A673 (cell line): Measurements from ENCODE around the gene EXOC6.

Source experiments
- CTCF ChIP-seq: fragments of 300-800, 200-600 bp; sonication (generic); conservative IDR thresholded peaks from 2 replicates; pipeline ENCODE4 v1.5.1; 2017; ENCODE audit warnings: low read depth, mild to moderate bottlenecking, antibody characterized with exemption, low read length, moderate library complexity, mixed read lengths
- EZH2 ChIP-seq: fragments of 200-600 bp; sonication (generic); IDR thresholded peaks from 2 replicates; pipeline ENCODE4 v1.6.1; 2017; ENCODE audit warnings: borderline replicate concordance, low read depth, mild to moderate bottlenecking, mixed read lengths, antibody characterized with exemption, low read length; ENCODE audit not compliant: poor library complexity, severe bottlenecking

DNA sequence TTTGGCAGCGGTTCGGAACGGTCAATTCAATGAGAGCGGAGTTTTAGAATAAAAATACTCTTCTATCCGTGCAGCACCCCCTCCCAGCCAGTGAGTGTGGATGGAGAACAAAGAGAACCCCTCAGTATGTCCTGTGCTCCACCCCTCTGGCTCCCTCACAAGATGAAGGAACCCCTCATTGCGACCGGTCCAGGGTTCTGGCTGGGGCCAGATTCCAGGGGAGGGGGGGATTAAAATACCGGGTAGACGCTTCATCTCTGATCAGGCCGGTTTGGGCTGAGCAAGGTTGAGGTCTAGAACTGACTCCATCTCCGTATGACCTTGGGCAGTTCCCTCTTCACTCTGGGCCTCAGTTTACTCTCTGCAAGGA lies 218.2 kb downstream of the EXOC6 start:
- TF ChIP-seq CTCF (no peak), EZH2 (no peak)
